Hematopoietic multipotent progenitor cell treated with erythropoietin and hydrocortisone succinate and interleukin-3 and kit ligand, for 17 days (in vitro differentiated cells): ENCODE measurements around the gene ZNF710.
"Not testable (repeated sequence)": the region's sequence is repeated elsewhere in the genome, so short reads cannot be mapped to it uniquely, and the experiment has no call there.

ENCODE experiments used
- DNase-seq: peaks from one replicate; pipeline ENCODE4 v3.0.0-alpha.2; 2015; ENCODE audit warnings: low spot score

The ZNF710 gene

GRCh38 chr15:90001062-90001682 lies at the start of gene ZNF710:
ZNF710 (plus strand) TSS chr15:90001324; CDS start chr15:90067138, 65,814 bp downstream.
- peak; percentile 9 for DNase-seq

GRCh38 chr15:89954541-89954940 lies 46.6 kb upstream of the ZNF710 start:
- no peak for DNase-seq

- DNase-seq, result not testable (repeated sequence)
Measured at GRCh38 chr15:89955449-89955998, 45.6 kb upstream of the ZNF710 start.

- DNase-seq, result no peak
Measured at GRCh38 chr15:89958107-89958805, 42.9 kb upstream of the ZNF710 start.

- DNase-seq, result no peak
Measured at GRCh38 chr15:89963301-89964231, 37.6 kb upstream of the ZNF710 start.

GRCh38 chr15:89964232-89964954 lies 36.7 kb upstream of the ZNF710 start:
- no peak for DNase-seq

- DNase-seq, result no peak
Measured at GRCh38 chr15:89967881-89968280, 33.2 kb upstream of the ZNF710 start.

- no peak for DNase-seq
Measured at GRCh38 chr15:89971592-89971997, 29.5 kb upstream of the ZNF710 start.

- DNase-seq, result no peak
Measured at GRCh38 chr15:89972085-89972484, 29.0 kb upstream of the ZNF710 start.

GRCh38 chr15:89975482-89976245 lies 25.5 kb upstream of the ZNF710 start:
- no peak for DNase-seq

- DNase-seq, result no peak
Measured at GRCh38 chr15:89976246-89976600, 24.9 kb upstream of the ZNF710 start.

- DNase-seq, result not testable (repeated sequence)
Measured at GRCh38 chr15:89977836-89978235, 23.3 kb upstream of the ZNF710 start.

- DNase-seq, result no peak
Measured at GRCh38 chr15:89978914-89979313, 22.2 kb upstream of the ZNF710 start.

GRCh38 chr15:89980896-89981295 lies 20.2 kb upstream of the ZNF710 start:
- DNase-seq, result no peak

GRCh38 chr15:89982315-89983055 lies 18.6 kb upstream of the ZNF710 start:
- DNase-seq, result no peak

GRCh38 chr15:89984001-89984400 lies 17.1 kb upstream of the ZNF710 start:
- DNase-seq, result no peak

GRCh38 chr15:89984421-89985010 lies 16.6 kb upstream of the ZNF710 start:
- DNase-seq, result no peak

GRCh38 chr15:89985111-89985510 lies 16.0 kb upstream of the ZNF710 start:
- no peak for DNase-seq

- no peak for DNase-seq
Measured at GRCh38 chr15:89991312-89991711, 9.8 kb upstream of the ZNF710 start.

GRCh38 chr15:89993349-89993748 lies 7.8 kb upstream of the ZNF710 start:
- no peak for DNase-seq
